Thymus (tissue), 11 donors: ENCODE data around the gene KNDC1. TPM values are rescaled to one million over a fixed set of nuclear protein-coding genes. Genes with fewer than 3 reads are reported as not detected.

Source experiments
- DNase-seq, 9 donors: peaks; one replicate each; pipeline ENCODE4 v3.0.0-alpha.2; 2013; ENCODE audit warnings: low spot score in 9 of 9, low read depth in 6 of 9, missing footprints in 1 of 9
- H3K27ac ChIP-seq, 2 donors: one replicate each; pipeline ENCODE4 v1.5.1; 2013; ENCODE audit warnings: control low read depth in 1 of 2, low read depth in 1 of 2, low read length in 1 of 2, mild to moderate bottlenecking in 1 of 2, moderate library complexity in 1 of 2
- H3K27me3 ChIP-seq, 2 donors: one replicate each; pipeline ENCODE4 v1.5.1; 2013; ENCODE audit warnings: low read length in 1 of 2; ENCODE audit not compliant: control insufficient read depth in 2 of 2, insufficient read depth in 1 of 2
- H3K36me3 ChIP-seq, 2 donors: one replicate each; pipeline ENCODE4 v1.5.1; 2013; ENCODE audit warnings: low read length in 1 of 2, mild to moderate bottlenecking in 1 of 2, moderate library complexity in 1 of 2; ENCODE audit not compliant: control insufficient read depth in 2 of 2, insufficient read depth in 2 of 2
- H3K4me1 ChIP-seq, 2 donors: one replicate each; pipeline ENCODE4 v1.5.1; 2013; ENCODE audit warnings: low read length in 2 of 2; ENCODE audit not compliant: control insufficient read depth in 2 of 2, insufficient read depth in 2 of 2
- H3K4me3 ChIP-seq, 2 donors: one replicate each; pipeline ENCODE4 v1.5.1; 2013; ENCODE audit warnings: low read length in 2 of 2, control low read depth in 1 of 2, mild to moderate bottlenecking in 1 of 2
- H3K9me3 ChIP-seq, 2 donors: one replicate each; pipeline ENCODE4 v1.5.1; 2013; ENCODE audit warnings: low read length in 1 of 2, mild to moderate bottlenecking in 1 of 2; ENCODE audit not compliant: control insufficient read depth in 2 of 2, insufficient read depth in 1 of 2
- WGBS: extraction: QIAGEN DNeasy Blood & Tissue Kit; methylation state at CpG from one replicate; pipeline ENCODE4 v1.1.7; 2013; 5-methylcytosine and 5-hydroxymethylcytosine counted together
- polyA plus RNA-seq: library from polyadenylated mRNA; stranded (reverse); fragments of 200-250 nt; gene quantifications from one replicate; pipeline ENCODE4 v1.2.3, GENCODE V29; 2013
- total RNA-seq: library from RNA; stranded (reverse); fragments of 120-200 nt; gene quantifications from one replicate; pipeline ENCODE4 v1.2.4, GENCODE V29; 2013
- donor health status: healthy.

The KNDC1 gene
- total and polyA plus RNA-seq, 2 donors = 0.02 to 0.19 TPM

DNA sequence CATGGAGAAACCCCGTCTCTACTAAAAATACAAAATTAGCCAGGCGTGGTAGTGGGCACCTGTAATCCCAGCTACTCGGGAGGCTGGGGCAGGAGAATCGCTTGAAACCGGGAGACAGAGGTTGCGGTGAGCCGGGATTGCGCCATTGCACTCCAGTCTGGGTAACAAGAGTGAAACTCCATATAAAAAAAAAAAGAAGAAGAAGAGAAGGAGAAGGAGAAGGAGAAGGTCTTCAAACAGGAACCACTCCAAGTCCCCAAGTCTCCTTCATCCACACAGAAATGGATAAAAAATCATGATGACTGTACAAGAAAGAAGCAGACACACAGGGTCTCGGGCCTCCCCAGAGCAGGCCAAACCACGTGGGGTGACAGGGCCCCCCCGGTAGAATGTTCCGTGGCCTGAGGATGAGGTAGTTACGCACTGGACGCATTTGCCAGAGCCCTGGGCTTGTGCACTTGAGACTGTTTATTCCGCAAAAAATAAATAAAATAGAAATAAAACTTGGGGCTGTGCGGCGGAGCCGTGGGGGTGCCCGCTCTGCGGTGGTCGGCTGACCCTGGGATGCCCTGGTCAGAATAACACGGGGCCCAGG lies 93.4 kb downstream of the KNDC1 start:
- 95% methylated on average over 22 of the region's 22 CpGs for WGBS
- no peak for DNase-seq
- Histone ChIP-seq H3K27me3 (peaks cover 0 to 35% of the 10 kb centered on the region in 2 donors), H3K27ac (no peak overlapping the region), H3K36me3 (no peaks in the 10 kb centered on the region), H3K4me3 (no peak overlapping the region), H3K9me3 (no peaks in the 10 kb centered on the region), H3K4me1 (peaks cover 12 to 14% of the 10 kb centered on the region in 2 donors)

DNA sequence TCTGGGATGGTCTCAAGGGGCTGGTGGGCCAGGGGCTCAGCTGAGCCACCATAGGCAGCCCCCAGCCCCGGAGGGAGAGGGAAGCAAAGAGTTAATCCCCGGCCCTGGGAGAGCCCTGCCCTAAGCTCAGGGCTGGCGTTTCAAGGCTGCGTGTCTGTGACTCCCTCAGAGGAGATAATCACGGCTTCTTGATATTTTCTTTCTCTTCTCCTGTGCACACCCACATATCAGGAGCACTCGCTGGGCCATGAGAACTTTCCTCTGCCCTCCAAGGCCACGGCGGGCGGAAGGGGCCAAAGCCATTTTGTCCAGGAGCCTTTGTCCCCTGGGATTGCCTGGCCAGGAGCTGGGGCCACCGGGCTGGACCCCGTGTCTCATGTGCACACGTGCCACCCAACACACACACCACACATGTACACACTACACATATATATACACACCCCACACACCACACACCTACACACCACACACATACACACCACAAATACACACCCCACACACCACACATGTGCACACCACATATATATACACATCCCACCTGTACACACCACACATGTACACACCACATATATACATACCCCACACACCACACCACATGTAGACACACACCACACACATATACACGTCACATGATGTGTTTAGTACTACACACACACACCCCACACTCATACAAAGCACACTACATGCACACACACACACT lies 94.6 kb downstream of the KNDC1 start:
- Histone ChIP-seq H3K27ac (no peak overlapping the region), H3K4me3 (no peak overlapping the region), H3K36me3 (no peaks in the 10 kb centered on the region), H3K27me3 (peaks cover 0 to 46% of the 10 kb centered on the region in 2 donors), H3K9me3 (no peaks in the 10 kb centered on the region), H3K4me1 (peaks cover 22 to 25% of the 10 kb centered on the region in 2 donors)
- WGBS = 88% methylated on average over 13 of the region's 13 CpGs
- no peak for DNase-seq

DNA sequence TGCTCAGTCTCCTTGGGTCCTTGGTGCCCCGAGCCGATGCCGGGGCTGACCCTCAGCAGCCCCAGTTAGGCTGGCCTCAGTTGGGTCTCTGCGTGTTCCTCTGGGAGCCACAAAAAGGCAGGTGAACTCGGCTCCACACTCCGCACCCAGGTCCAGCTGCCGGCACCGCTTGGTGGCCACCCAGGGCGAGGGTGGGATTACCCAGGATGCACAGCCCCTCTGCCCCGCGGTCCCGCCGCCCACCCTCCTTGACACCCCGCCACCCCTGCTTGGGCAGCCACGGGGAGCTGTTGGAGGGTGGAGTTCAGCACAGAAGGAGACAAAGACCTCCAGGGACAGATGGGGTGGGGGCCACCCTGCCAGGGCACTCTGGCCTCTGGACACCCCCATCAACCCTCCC lies 95.3 kb downstream of the KNDC1 start:
- peaks cover 24 to 32% of the 10 kb centered on the region in 2 donors for H3K4me1 ChIP-seq
- H3K27me3 ChIP-seq = peaks cover 0 to 46% of the 10 kb centered on the region in 2 donors
- H3K27ac ChIP-seq = no peak overlapping the region
- 97% methylated on average over 15 of the region's 15 CpGs for WGBS
- H3K36me3 ChIP-seq = no peaks in the 10 kb centered on the region
- no peak overlapping the region for H3K4me3 ChIP-seq
- DNase-seq = no peak
- H3K9me3 ChIP-seq = peaks cover 0 to 5% of the 10 kb centered on the region in 2 donors

DNA sequence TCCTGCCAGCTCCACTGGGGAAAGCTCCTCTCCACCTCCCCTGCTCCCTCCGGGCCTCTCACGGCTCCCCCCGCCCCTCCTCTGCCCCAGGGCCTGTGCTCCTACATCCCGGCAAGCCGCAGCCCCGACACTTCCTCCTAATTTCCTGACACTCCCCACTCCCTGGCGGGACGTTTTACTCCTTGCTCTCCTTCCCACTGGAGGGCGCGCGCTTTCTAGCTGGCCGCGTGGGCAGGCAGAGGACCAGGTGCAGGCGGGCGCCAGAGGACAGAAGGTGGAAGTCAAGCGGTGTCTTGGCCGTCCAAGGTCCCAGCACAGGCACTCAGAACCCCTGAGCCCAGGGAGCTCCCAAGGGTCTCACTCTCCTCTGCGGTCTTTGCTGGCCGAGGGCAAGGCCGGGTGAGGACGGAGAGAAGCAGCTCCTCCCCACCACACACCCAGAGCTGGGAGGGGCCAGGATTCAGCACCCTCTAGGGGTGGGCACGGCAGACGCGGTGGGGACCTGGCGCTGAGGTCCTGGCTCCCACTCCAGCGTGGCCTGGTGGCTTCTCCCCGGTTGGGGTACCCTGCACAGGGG lies 97.6 kb downstream of the KNDC1 start:
- Histone ChIP-seq H3K27me3 (peaks cover 0 to 52% of the 10 kb centered on the region in 2 donors), H3K27ac (peak overlapping the region in 1 of 2 donors; percentile 39), H3K4me1 (peaks cover 26 to 45% of the 10 kb centered on the region in 2 donors), H3K36me3 (no peaks in the 10 kb centered on the region), H3K4me3 (peak overlapping the region in 1 of 2 donors; percentile 16), H3K9me3 (peaks cover 0 to 5% of the 10 kb centered on the region in 2 donors)
- 2% methylated on average over 27 of the region's 27 CpGs for WGBS
- peak in 1 of 9 donors; percentile 36 for DNase-seq

DNA sequence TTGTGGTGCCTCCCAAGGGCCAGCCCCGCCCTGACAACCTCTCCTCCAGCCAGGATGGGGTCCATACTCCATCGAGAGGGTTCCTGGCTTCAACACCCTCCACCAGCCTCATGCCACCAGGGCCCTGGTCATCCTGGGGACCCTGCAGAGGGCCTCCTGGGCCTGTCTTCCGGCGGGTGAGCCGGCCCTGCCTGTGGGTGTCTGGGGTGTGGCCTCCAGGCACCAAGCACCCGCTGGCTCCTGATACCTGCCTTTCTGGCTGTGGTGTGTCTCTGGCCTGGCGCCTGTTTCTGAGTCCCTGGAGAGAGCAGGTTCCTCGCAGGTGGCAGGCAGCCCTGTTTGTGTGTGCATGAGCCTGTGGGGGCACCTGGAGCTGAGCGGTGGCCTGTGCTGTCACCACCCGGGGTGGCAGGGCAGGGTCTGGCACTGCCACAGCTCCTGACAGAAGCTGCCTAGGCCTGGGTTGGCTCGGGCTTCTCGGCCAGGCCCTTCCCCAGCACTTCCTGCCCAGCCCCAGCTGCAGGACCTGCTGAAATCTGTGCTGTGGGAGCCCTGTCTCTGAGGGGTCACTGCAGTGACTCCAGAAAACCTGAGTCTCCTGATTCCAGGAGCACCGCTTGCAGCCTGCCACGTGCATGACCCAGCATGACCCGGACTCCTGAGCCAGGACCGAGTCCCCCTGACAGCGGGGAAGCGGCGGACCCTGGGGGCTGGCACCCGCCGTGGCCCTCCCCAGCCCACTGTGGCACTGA lies 98.2 kb downstream of the KNDC1 start:
- no peaks in the 10 kb centered on the region for H3K36me3 ChIP-seq
- H3K9me3 ChIP-seq = peaks cover 0 to 5% of the 10 kb centered on the region in 2 donors
- peaks cover 26 to 49% of the 10 kb centered on the region in 2 donors for H3K4me1 ChIP-seq
- no peak overlapping the region for H3K4me3 ChIP-seq
- H3K27ac ChIP-seq = peak overlapping the region in 1 of 2 donors; percentile 39
- H3K27me3 ChIP-seq = peaks cover 0 to 57% of the 10 kb centered on the region in 2 donors
- DNase-seq = peak in 1 of 9 donors; percentile 40
- WGBS = 25% methylated on average over 21 of the region's 21 CpGs

DNA sequence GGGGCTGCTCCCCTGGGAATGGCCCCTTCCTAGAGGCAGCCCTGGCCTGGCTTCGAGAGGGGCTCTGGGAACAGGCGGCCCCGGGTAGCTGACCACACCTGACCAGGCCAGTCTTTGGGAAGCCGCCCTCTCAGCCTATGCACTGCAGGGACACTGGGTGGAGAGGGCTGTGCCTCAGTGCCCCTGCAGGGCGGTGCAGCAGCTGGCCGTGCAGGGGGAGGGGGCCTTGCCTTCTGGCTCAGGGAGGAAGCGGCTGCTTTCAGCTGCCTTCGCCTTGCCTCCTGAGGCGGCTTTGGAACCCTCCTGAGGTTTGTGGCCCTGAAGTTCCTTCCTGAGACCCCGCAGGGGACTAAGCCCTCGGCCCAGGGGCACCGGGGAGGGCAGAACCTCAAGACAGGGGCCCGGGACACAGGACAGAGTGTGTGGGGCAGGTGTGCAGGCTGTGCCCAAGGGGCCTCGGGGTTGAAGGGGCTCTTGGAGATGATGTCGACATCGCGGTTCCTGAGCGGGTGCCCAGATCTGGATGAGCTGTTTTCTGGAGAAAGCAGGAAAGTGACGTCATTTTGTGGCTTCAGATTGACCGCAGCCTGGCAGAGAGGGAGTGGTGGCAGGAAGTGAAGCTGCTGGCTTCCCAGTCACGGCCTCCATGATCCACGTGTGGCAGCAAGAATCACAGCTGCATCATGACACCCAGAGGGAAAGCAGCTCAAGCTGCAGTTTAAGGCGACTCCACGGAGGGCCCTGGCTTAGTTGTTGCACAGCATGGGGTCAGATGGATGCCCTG lies 99.0 kb downstream of the KNDC1 start:
- no peak overlapping the region for H3K4me3 ChIP-seq
- H3K36me3 ChIP-seq = no peaks in the 10 kb centered on the region
- peak overlapping the region; percentile 17 to 62 for H3K27ac ChIP-seq
- 9% methylated on average over 24 of the region's 24 CpGs for WGBS
- H3K4me1 ChIP-seq = peaks cover 26 to 49% of the 10 kb centered on the region in 2 donors
- peaks cover 0 to 5% of the 10 kb centered on the region in 2 donors for H3K9me3 ChIP-seq
- peak in 3 of 9 donors; percentile 28 to 73 (median 48) for DNase-seq
- peaks cover 0 to 57% of the 10 kb centered on the region in 2 donors for H3K27me3 ChIP-seq

DNA sequence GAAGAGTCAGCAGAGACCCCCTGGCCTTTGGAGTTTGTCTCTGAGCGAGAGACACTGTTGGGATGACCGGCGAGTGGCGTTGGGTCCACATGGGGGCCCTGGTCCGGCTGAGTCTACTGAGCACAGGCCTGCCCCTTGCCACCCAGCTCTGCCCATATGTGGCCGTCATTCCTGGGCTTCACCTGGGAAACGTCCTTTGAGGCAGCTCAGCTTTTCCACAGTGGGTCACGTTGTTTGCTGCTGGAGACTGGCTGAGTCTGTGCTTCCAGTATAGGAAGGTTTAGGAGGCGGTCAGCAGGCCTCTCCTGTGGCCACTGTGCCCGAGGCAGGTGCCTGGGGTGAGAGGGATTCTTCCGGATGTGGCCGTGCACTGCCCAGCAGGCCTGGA lies 99.6 kb downstream of the KNDC1 start:
- Histone ChIP-seq H3K27ac (peak overlapping the region in 1 of 2 donors; percentile 17), H3K4me1 (peaks cover 26 to 52% of the 10 kb centered on the region in 2 donors), H3K4me3 (no peak overlapping the region), H3K9me3 (peaks cover 0 to 5% of the 10 kb centered on the region in 2 donors), H3K36me3 (no peaks in the 10 kb centered on the region), H3K27me3 (peaks cover 0 to 57% of the 10 kb centered on the region in 2 donors)
- no peak for DNase-seq
- 45% methylated on average over 12 of the region's 12 CpGs for WGBS

DNA sequence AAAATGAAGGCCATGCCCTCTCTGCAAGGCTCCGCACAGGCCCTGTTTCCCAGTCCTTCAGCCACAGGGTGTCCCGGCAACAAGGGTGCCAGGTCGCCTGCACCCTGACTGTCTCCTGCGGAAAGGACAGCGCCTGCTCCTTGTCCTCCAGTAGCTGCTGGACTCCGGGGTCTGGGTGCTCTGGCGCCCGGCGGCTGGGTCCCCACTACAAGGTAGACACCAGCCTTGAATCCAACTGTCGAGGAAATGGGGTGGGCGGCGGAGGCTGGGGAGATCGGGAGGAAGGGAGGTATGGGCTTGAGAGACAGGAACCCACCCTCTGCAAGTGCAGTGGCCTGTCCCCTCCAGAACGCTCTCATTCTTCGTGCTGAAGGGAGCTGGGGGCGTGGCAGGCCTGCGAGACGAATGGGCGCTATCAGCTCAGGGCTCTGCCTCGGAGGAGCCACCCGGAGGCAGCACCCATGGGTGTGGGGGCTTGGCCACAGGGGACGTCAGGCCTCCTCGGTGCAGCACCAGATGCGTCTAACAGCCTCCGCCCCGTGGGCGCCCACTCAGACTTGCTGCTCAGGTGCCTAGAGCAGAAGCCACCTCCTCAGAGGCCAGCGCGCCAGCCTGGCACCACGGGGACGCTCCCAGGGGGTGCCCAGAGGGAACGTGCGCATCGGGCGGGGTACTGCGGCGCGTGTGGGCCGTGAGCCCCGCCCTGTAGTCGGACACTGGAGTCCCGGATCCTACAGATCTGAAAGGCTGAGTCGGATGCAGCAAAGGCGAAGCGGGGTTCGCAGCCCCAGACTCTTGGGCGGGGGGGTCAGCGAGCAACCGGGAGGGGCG lies 101.1 kb downstream of the KNDC1 start:
- H3K4me1 ChIP-seq = peaks cover 26 to 52% of the 10 kb centered on the region in 2 donors
- peak in 1 of 9 donors; percentile 52 for DNase-seq
- 36% methylated on average over 50 of the region's 50 CpGs for WGBS

More for the DNA sequence above, 101.1 kb downstream of the KNDC1 start:
- H3K4me3 ChIP-seq = peak overlapping the region; percentile 46 to 85
- H3K9me3 ChIP-seq = peaks cover 0 to 5% of the 10 kb centered on the region in 2 donors
- H3K27me3 ChIP-seq = peaks cover 0 to 49% of the 10 kb centered on the region in 2 donors
- H3K27ac ChIP-seq = peak overlapping the region in 1 of 2 donors; percentile 81
- H3K36me3 ChIP-seq = no peaks in the 10 kb centered on the region
